B cell (primary cell): ENCODE results near the gene ZMYM2. TPM values are rescaled to one million over a fixed set of nuclear protein-coding genes. Genes with fewer than 3 reads are reported as not detected.

ENCODE experiments used
- ATAC-seq: fragments of 200-7000 bp; cut with Tn5 transposase; one replicate; pipeline ENCODE4 v1.10.0; 2021; ENCODE audit warnings: low read depth, mild to moderate bottlenecking, moderate number of reproducible peaks, moderate library complexity
- CTCF ChIA-PET: fragments of 350-600 bp; sonication (Branson Sonifier 250); formaldehyde crosslinking; loops from one replicate; lab custom pipeline; 2021; ENCODE audit warnings: antibody characterized with exemption, inconsistent platforms; lab: Charles Lee
- POLR2A ChIA-PET: fragments of 350-600 bp; sonication (Branson Sonifier 250); formaldehyde crosslinking; loops from one replicate; lab custom pipeline; 2021; ENCODE audit warnings: antibody characterized with exemption; lab: Charles Lee
- DNase-seq: peaks from one replicate; pipeline ENCODE4 v3.0.0; 2013
- H2AFZ ChIP-seq: 2 replicates; pipeline ENCODE4 v1.6.1; 2012; ENCODE audit warnings: mild to moderate bottlenecking, low read depth, low read length; ENCODE audit not compliant: insufficient read depth, poor library complexity, severe bottlenecking
- H3K27ac ChIP-seq, 2 donors: 1 replicate in 1 of 2; 2 replicates in 1 of 2; pipeline ENCODE4 v1.5.1; 2012 to 2013; ENCODE audit warnings: low read length in 2 of 2, mild to moderate bottlenecking in 2 of 2, moderate library complexity in 1 of 2
- H3K27me3 ChIP-seq, 4 experiments: fragments of 200-600 bp in 1 of 4; sonication (generic) in 1 of 4; replicated peaks in 1 of 4; 1 replicate in 2 of 4; 2 replicates in 2 of 4; pipeline versions ENCODE4 v1.6.1 to v1.7.0; 2013 to 2016; ENCODE audit warnings: low read length in 3 of 4, mild to moderate bottlenecking in 2 of 4, mixed read lengths in 1 of 4, moderate library complexity in 1 of 4; ENCODE audit not compliant: insufficient read depth in 4 of 4, control insufficient read depth in 3 of 4; ENCODE audit errors: control extremely low read depth in 1 of 4
- H3K36me3 ChIP-seq, 2 experiments: replicated peaks in 1 of 2; 1 replicate in 1 of 2; 2 replicates in 1 of 2; pipeline versions ENCODE4 v1.6.1 to v1.7.1; 2013; ENCODE audit warnings: low read length in 1 of 2; ENCODE audit not compliant: insufficient read depth in 2 of 2, control insufficient read depth in 1 of 2; ENCODE audit errors: control extremely low read depth in 1 of 2, extremely low read depth in 1 of 2
- H3K4me1 ChIP-seq, 2 donors: fragments of 200-600 bp in 1 of 2; sonication (generic) in 1 of 2; 1 replicate in 1 of 2; 2 replicates in 1 of 2; pipeline versions ENCODE4 v1.5.1 to v1.6.1; 2013 to 2017; ENCODE audit warnings: low read length in 2 of 2; ENCODE audit not compliant: control insufficient read depth in 2 of 2, insufficient read depth in 2 of 2
- H3K4me2 ChIP-seq: replicated peaks from 2 replicates; pipeline ENCODE3; 2012; ENCODE audit warnings: mild to moderate bottlenecking, low read depth, low read length; ENCODE audit not compliant: poor library complexity, severe bottlenecking
- H3K4me3 ChIP-seq, 5 experiments: fragments of 200-600 bp in 1 of 5; sonication (generic) in 1 of 5; 1 replicate in 3 of 5; 2 replicates in 2 of 5; pipeline versions ENCODE4 v1.5.1 to v1.7.0; 2011 to 2016; ENCODE audit warnings: low read length in 4 of 5, mild to moderate bottlenecking in 4 of 5, low read depth in 2 of 5, control low read depth in 1 of 5, moderate library complexity in 1 of 5; ENCODE audit not compliant: insufficient read depth in 1 of 5; ENCODE audit errors: control extremely low read depth in 1 of 5, extremely low read depth in 1 of 5
- H3K79me2 ChIP-seq: fragments of 200-600 bp; sonication (generic); one replicate; pipeline ENCODE4 v1.6.0; 2016; ENCODE audit warnings: low read length; ENCODE audit not compliant: control insufficient read depth, insufficient read depth
- H3K9ac ChIP-seq: fragments of 200-600 bp; sonication (generic); 2 replicates; pipeline ENCODE4 v1.6.1; 2017; ENCODE audit warnings: mild to moderate bottlenecking, low read length, moderate library complexity
- H3K9me3 ChIP-seq, 3 donors: one replicate each; pipeline versions ENCODE4 v1.6.1 to v1.7.1; 2013; ENCODE audit warnings: low read length in 2 of 3; ENCODE audit not compliant: control insufficient read depth in 2 of 3, insufficient read depth in 1 of 3; ENCODE audit errors: control extremely low read depth in 1 of 3
- H4K20me1 ChIP-seq: 2 replicates; pipeline ENCODE4 v1.6.0; 2012; ENCODE audit warnings: mild to moderate bottlenecking, low read length; ENCODE audit not compliant: insufficient read depth, control insufficient read depth, poor library complexity, severe bottlenecking
- H3K27ac Mint-ChIP-seq: one replicate; pipeline ENCODE4 v1.8.0; 2021; ENCODE audit warnings: mixed read lengths
- H3K27me3 Mint-ChIP-seq: one replicate; pipeline ENCODE4 v1.8.0; 2021; ENCODE audit warnings: mixed read lengths
- H3K4me1 Mint-ChIP-seq: one replicate; pipeline ENCODE4 v1.8.0; 2021; ENCODE audit warnings: mixed read lengths
- H3K4me3 Mint-ChIP-seq: one replicate; pipeline ENCODE4 v1.8.0; 2021; ENCODE audit warnings: mixed read lengths
- H3K9me3 Mint-ChIP-seq: one replicate; pipeline ENCODE4 v1.8.0; 2022; ENCODE audit warnings: mixed read lengths; ENCODE audit not compliant: insufficient read depth
- CTCF ChIP-seq: fragments of 200-600 bp; IDR thresholded peaks from one replicate; pipeline ENCODE4 v1.8.0; 2022; ENCODE audit warnings: antibody characterized with exemption, mild to moderate bottlenecking
- EZH2 ChIP-seq: IDR thresholded peaks from 2 replicates; pipeline ENCODE4 v1.6.1; 2012; ENCODE audit warnings: borderline replicate concordance, low read depth, mild to moderate bottlenecking, moderate library complexity, low read length; ENCODE audit not compliant: insufficient read depth, poor library complexity, severe bottlenecking
- WGBS: methylation state at CpG from one replicate; pipeline ENCODE4 v1.1.5; 2013; ENCODE audit warnings: missing lambda C conversion rate; ENCODE audit not compliant: insufficient coverage; 5-methylcytosine and 5-hydroxymethylcytosine counted together
- intact Hi-C: fragments of 100-400 bp; cut with micrococcal nuclease; formaldehyde crosslinking; loops from one replicate; pipeline ENCODE4 v1.10.0; 2022
- polyA plus RNA-seq: library from polyadenylated mRNA; depleted of rRNA; stranded (reverse); fragments of >200 nt; gene quantifications from 2 replicates; pipeline ENCODE4 v1.2.3, GENCODE V29; 2012
- total RNA-seq, 2 donors: library from RNA; stranded (reverse); fragments of 120-200 nt in 1 of 2; gene quantifications; 1 replicate in 1 of 2; 2 replicates in 1 of 2; pipeline versions ENCODE4 v1.2.3 to v1.2.4, GENCODE V29; 2013 to 2022

Gene ZMYM2
- total and polyA plus RNA-seq, 2 donors (not counting 1 experiment from before 2014, with no cell fraction given): 21.7 to 131 TPM

GRCh38 chr13:20017365-20017711 lies 58.8 kb downstream of the ZMYM2 start:
- H4K20me1 ChIP-seq: no peaks in the 10 kb centered on the region
- no peak overlapping the region for H3K27ac ChIP-seq
- TF ChIP-seq CTCF (no peak), EZH2 (no peak)
- POLR2A ChIA-PET: no interaction called here
- no peak overlapping the region for H3K9ac ChIP-seq
- H3K4me1 ChIP-seq: no peaks in the 10 kb centered on the region
- intact Hi-C loops: no loop called here
- H3K27me3 ChIP-seq: no peaks in the 10 kb centered on the region
- Mint-ChIP-seq H3K27me3 (no peaks in the 10 kb centered on the region), H3K4me3 (no peak overlapping the region), H3K4me1 (peaks cover 4% of the 10 kb centered on the region), H3K9me3 (peaks cover 14% of the 10 kb centered on the region), H3K27ac (no peak overlapping the region)
- peaks cover 7 to 13% (median 13%) of the 10 kb centered on the region in 3 donors for H3K9me3 ChIP-seq
- ATAC-seq (no peak), DNase-seq (no peak)
- H2AFZ ChIP-seq: no peak overlapping the region
- no peak overlapping the region for H3K4me3 ChIP-seq
- CTCF ChIA-PET: no interaction called here
- WGBS: no CpG with 5 or more reads among the region's 1 CpG
- peaks cover 10 to 45% of the 10 kb centered on the region in 2 experiments for H3K36me3 ChIP-seq
- no peak overlapping the region for H3K4me2 ChIP-seq
- peaks cover 28% of the 10 kb centered on the region for H3K79me2 ChIP-seq

- Histone ChIP-seq H3K4me3 (no peak overlapping the region), H2AFZ (no peak overlapping the region), H3K9ac (no peak overlapping the region), H4K20me1 (no peaks in the 10 kb centered on the region), H3K27me3 (no peaks in the 10 kb centered on the region), H3K4me2 (no peak overlapping the region), H3K27ac (no peak overlapping the region), H3K79me2 (peaks cover 25% of the 10 kb centered on the region), H3K4me1 (no peaks in the 10 kb centered on the region), H3K36me3 (peaks cover 8 to 37% of the 10 kb centered on the region in 2 experiments), H3K9me3 (peaks cover 7 to 13% (median 13%) of the 10 kb centered on the region in 3 donors)
- no peak overlapping the region for H3K27ac Mint-ChIP-seq
- POLR2A ChIA-PET: interaction anchor here (0.6 kb wide), 1 partner anchor 242 kb away, joined by 7 read pairs; no protein-coding TSS in a partner anchor
- no peaks in the 10 kb centered on the region for H3K27me3 Mint-ChIP-seq
- H3K4me1 Mint-ChIP-seq: peaks cover 4% of the 10 kb centered on the region
- H3K4me3 Mint-ChIP-seq: no peak overlapping the region
- WGBS: no CpG with 5 or more reads among the region's 2 CpGs
- no peak for DNase-seq
- intact Hi-C loops: no loop called here
- TF ChIP-seq EZH2 (no peak), CTCF (no peak)
- peaks cover 14% of the 10 kb centered on the region for H3K9me3 Mint-ChIP-seq
- CTCF ChIA-PET: no interaction called here
- ATAC-seq: no peak
Measured at GRCh38 chr13:20019043-20019442, 60.5 kb downstream of the ZMYM2 start.
